Lung (tissue), 12 donors: ENCODE data around the gene LRP5. TPM values are rescaled to one million over a fixed set of nuclear protein-coding genes. Genes with fewer than 3 reads are reported as not detected.
"Not testable (repeated sequence)": the region's sequence is repeated elsewhere in the genome, so short reads cannot be mapped to it uniquely, and the experiment has no call there.

ENCODE experiments used
- ATAC-seq: fragments of 200-7000 bp; cut with Tn5 transposase; one replicate; pipeline ENCODE4 v1.9.1; 2020; ENCODE audit warnings: moderate number of reproducible peaks; ENCODE audit not compliant: insufficient read depth, low FRiP score
- DNase-seq, 3 donors: peaks; one replicate each; pipeline ENCODE4 v3.0.0-alpha.2; 2013 to 2017
- H3K27ac ChIP-seq, 2 donors: one replicate each; pipeline ENCODE4 v1.5.1; 2013; ENCODE audit warnings: mild to moderate bottlenecking in 2 of 2, moderate library complexity in 2 of 2, control low read depth in 1 of 2, inconsistent platforms in 1 of 2, low read depth in 1 of 2, low read length in 1 of 2
- H3K27me3 ChIP-seq, 3 donors: one replicate each; pipeline ENCODE4 v1.5.1; 2013; ENCODE audit warnings: low read length in 2 of 3; ENCODE audit not compliant: control insufficient read depth in 3 of 3, insufficient read depth in 3 of 3
- H3K36me3 ChIP-seq, 4 donors: one replicate each; pipeline ENCODE4 v1.5.1; 2013; ENCODE audit warnings: low read length in 4 of 4, mild to moderate bottlenecking in 1 of 4, moderate library complexity in 1 of 4; ENCODE audit not compliant: control insufficient read depth in 4 of 4, insufficient read depth in 4 of 4
- H3K4me1 ChIP-seq, 5 donors: one replicate each; pipeline ENCODE4 v1.5.1; 2013; ENCODE audit warnings: low read length in 5 of 5, mild to moderate bottlenecking in 2 of 5, moderate library complexity in 1 of 5; ENCODE audit not compliant: control insufficient read depth in 5 of 5, insufficient read depth in 5 of 5
- H3K4me3 ChIP-seq: one replicate; pipeline ENCODE4 v1.5.1; 2013; ENCODE audit warnings: mild to moderate bottlenecking, control low read depth, moderate library complexity
- H3K9ac ChIP-seq, 2 donors: one replicate each; pipeline ENCODE4 v1.5.1; 2013; ENCODE audit warnings: low read length in 2 of 2, control low read depth in 1 of 2; ENCODE audit not compliant: insufficient read depth in 1 of 2
- H3K9me3 ChIP-seq, 4 donors: one replicate each; pipeline ENCODE4 v1.5.1; 2013; ENCODE audit warnings: low read length in 3 of 4, mild to moderate bottlenecking in 1 of 4, moderate library complexity in 1 of 4; ENCODE audit not compliant: control insufficient read depth in 4 of 4, insufficient read depth in 3 of 4
- WGBS, 2 donors: extraction: QIAGEN DNeasy Blood & Tissue Kit; methylation state at CpG; one replicate each; pipeline ENCODE4 v1.1.7; 2013; 5-methylcytosine and 5-hydroxymethylcytosine counted together
- polyA plus RNA-seq, 2 donors: library from polyadenylated mRNA; stranded (reverse); fragments of 200-250 nt; gene quantifications; one replicate each; pipeline ENCODE4 v1.2.1, GENCODE V29; 2013
- total RNA-seq, 2 donors: library from RNA; depleted of rRNA in 1 of 2; stranded (reverse); fragments of >200 nt in 1 of 2; gene quantifications; one replicate each; pipeline ENCODE4 v1.2.1, GENCODE V29; 2014 to 2021
- TF ChIP-seq, protein P1 (sequence below): IDR thresholded peaks from 2 replicates; pipeline ENCODE4 v1.5.1; 2012; ENCODE audit warnings: mild to moderate bottlenecking; ENCODE audit errors: control extremely low read depth, extremely low read depth
- donor health status: control.
- donor health status: control.
- donor health status: Bipolar disorder and iron deficiency.
- donor health status: healthy.
- donor health status: DM: yes; HTN: yes; CAD: no.

LRP5 gene
- total and polyA plus RNA-seq, 4 donors, result 33.7 to 76.4 (median 63.2) TPM

GRCh38 chr11:68457216-68457897 is 145.0 kb downstream of the LRP5 start:
- Histone ChIP-seq H3K27ac (no peak overlapping the region), H3K4me3 (no peak overlapping the region), H3K27me3 (no peaks in the 10 kb centered on the region), H3K9ac (no peak overlapping the region), H3K4me1 (peaks cover 0 to 12% (median 0%) of the 10 kb centered on the region in 5 donors), H3K36me3 (peaks cover 0 to 2% (median 0%) of the 10 kb centered on the region in 4 donors), H3K9me3 (no peaks in the 10 kb centered on the region)
- DNase-seq (no peak), ATAC-seq (no peak)
- TF ChIP-seq, protein P1, sequence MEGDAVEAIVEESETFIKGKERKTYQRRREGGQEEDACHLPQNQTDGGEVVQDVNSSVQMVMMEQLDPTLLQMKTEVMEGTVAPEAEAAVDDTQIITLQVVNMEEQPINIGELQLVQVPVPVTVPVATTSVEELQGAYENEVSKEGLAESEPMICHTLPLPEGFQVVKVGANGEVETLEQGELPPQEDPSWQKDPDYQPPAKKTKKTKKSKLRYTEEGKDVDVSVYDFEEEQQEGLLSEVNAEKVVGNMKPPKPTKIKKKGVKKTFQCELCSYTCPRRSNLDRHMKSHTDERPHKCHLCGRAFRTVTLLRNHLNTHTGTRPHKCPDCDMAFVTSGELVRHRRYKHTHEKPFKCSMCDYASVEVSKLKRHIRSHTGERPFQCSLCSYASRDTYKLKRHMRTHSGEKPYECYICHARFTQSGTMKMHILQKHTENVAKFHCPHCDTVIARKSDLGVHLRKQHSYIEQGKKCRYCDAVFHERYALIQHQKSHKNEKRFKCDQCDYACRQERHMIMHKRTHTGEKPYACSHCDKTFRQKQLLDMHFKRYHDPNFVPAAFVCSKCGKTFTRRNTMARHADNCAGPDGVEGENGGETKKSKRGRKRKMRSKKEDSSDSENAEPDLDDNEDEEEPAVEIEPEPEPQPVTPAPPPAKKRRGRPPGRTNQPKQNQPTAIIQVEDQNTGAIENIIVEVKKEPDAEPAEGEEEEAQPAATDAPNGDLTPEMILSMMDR, result no peak
- 79 to 81% methylated on average over 6 to 8 of the region's 8 CpGs for WGBS, 2 donors

- no peak for DNase-seq
- H3K4me3 ChIP-seq, result no peak overlapping the region
- no peak for ATAC-seq
- H3K36me3 ChIP-seq, result peaks cover 0 to 6% (median 1%) of the 10 kb centered on the region in 4 donors
- H3K27me3 ChIP-seq, result no peaks in the 10 kb centered on the region
- peaks cover 0 to 17% (median under 1%) of the 10 kb centered on the region in 5 donors for H3K4me1 ChIP-seq
- no peaks in the 10 kb centered on the region for H3K9me3 ChIP-seq
- WGBS, 2 donors, result 93 to 94% methylated on average over 7 of the region's 7 CpGs
- no peak overlapping the region for H3K27ac ChIP-seq
- TF ChIP-seq, protein P1, result no peak
- H3K9ac ChIP-seq, result no peak overlapping the region
Observed at GRCh38 chr11:68457898-68458249, 145.5 kb downstream of the LRP5 start.

DNA sequence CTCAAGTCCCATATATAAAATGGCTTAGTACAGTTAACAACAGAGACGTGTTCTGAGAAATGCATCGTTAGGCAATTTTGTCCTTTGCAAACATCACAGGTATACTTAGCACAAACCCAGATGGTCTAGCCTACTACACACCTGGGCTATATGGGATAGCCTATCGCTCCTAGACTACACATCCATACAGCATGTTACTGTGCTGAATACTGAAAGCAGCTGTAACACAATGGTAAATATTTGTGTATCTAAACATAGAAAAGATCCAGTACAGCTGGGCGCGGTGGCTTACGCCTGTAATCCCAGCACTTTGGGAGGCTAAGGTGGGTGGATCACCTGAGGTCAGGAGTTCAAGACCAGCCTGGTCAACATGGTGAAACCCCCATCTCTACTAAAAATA is 145.9 kb downstream of the LRP5 start:
- H3K27me3 ChIP-seq, DNase-seq, H3K27ac ChIP-seq, ATAC-seq, H3K9ac ChIP-seq, H3K4me3 ChIP-seq, H3K36me3 ChIP-seq, H3K9me3 ChIP-seq: not testable (repeated sequence)
- H3K4me1 ChIP-seq, result peaks cover 0 to 21% (median 3%) of the 10 kb centered on the region in 5 donors
- 85 to 96% methylated on average over 6 of the region's 6 CpGs for WGBS, 2 donors

- TF ChIP-seq, protein P1, result no peak
- Histone ChIP-seq H3K27me3 (no peaks in the 10 kb centered on the region), H3K9ac (peak overlapping the region; percentile 61 to 82), H3K9me3 (no peaks in the 10 kb centered on the region), H3K27ac (peak overlapping the region; percentile 99), H3K4me3 (peak overlapping the region; percentile 54), H3K36me3 (peaks cover 0 to 6% (median 1%) of the 10 kb centered on the region in 4 donors), H3K4me1 (peaks cover 0 to 26% (median 9%) of the 10 kb centered on the region in 5 donors)
- 4 to 5% methylated on average over 56 of the region's 56 CpGs for WGBS, 2 donors
- ATAC-seq (peak; percentile 95), DNase-seq (peak; percentile 100)
Observed at GRCh38 chr11:68459886-68460740, 147.7 kb downstream of the LRP5 start.
